Measurements from ENCODE around the gene OR2H1. TPM values are rescaled to one million over a fixed set of nuclear protein-coding genes. Genes with fewer than 3 reads are reported as not detected.
"Not testable (repeated sequence)": the region's sequence is repeated elsewhere in the genome, so short reads cannot be mapped to it uniquely, and the experiment has no call there.

OR2H1 gene
- total RNA-seq, 1 donor from 2014 or later: not detected

DNA sequence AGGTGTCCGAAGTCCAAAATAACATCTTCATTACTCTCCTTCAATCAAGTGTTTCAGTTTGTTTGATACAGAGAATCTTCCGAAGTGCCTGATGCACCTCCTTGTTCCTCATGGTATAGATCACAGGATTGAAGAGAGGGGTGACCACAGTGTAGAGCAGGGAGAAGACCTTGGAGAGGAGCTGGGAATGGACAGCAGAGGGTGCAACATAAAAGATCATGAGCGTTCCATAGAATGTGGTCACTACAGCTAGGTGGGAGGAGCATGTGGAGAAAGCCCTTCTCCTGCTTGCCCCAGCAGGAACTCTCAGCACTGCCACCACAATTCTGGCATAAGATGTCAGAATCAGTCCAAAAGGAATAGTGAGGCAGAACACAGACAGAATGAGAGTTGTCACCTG is 30.3 kb upstream of the OR2H1 start:
- Histone ChIP-seq H3K4me3 (ENCODE audit: low read depth, low read length) (no peak overlapping the region), H3K27me3 (ENCODE audit: control insufficient read depth, insufficient read depth, low read length) (no peaks in the 10 kb centered on the region), H3K36me3 (ENCODE audit: control insufficient read depth, insufficient read depth, low read length) (no peaks in the 10 kb centered on the region)
- TF ChIP-seq, protein P1, sequence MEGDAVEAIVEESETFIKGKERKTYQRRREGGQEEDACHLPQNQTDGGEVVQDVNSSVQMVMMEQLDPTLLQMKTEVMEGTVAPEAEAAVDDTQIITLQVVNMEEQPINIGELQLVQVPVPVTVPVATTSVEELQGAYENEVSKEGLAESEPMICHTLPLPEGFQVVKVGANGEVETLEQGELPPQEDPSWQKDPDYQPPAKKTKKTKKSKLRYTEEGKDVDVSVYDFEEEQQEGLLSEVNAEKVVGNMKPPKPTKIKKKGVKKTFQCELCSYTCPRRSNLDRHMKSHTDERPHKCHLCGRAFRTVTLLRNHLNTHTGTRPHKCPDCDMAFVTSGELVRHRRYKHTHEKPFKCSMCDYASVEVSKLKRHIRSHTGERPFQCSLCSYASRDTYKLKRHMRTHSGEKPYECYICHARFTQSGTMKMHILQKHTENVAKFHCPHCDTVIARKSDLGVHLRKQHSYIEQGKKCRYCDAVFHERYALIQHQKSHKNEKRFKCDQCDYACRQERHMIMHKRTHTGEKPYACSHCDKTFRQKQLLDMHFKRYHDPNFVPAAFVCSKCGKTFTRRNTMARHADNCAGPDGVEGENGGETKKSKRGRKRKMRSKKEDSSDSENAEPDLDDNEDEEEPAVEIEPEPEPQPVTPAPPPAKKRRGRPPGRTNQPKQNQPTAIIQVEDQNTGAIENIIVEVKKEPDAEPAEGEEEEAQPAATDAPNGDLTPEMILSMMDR (IDR thresholded peaks at IDR 0.05; ENCODE audit: insufficient read depth, low read length, poor library complexity, severe bottlenecking): no peak
- DNase-seq (ENCODE audit: low read depth): no peak

DNA sequence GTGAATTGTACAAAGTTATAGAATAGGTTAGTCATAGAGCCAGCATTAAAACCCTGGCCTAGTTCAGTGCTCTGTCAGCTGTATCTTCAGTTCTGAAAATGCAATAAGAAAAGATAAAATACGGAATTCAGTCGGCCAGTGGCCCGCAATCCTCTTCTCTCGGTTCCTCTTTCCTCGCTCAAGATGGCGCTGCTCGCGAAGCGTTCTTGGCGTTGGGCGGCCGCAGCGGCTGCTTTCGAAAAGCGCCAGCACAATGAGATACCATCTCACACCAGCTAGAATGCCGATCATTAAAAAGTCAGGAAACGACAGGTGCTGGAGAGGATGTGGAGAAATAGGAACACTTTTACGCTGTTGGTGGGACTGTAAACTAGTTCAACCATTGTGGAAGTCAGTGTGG is 20.2 kb upstream of the OR2H1 start:
- H3K36me3 ChIP-seq (ENCODE audit: control insufficient read depth, insufficient read depth, low read length); H3K27me3 ChIP-seq (ENCODE audit: control insufficient read depth, insufficient read depth, low read length); DNase-seq (ENCODE audit: low read depth); H3K4me3 ChIP-seq (ENCODE audit: low read depth, low read length): not testable (repeated sequence)

DNA sequence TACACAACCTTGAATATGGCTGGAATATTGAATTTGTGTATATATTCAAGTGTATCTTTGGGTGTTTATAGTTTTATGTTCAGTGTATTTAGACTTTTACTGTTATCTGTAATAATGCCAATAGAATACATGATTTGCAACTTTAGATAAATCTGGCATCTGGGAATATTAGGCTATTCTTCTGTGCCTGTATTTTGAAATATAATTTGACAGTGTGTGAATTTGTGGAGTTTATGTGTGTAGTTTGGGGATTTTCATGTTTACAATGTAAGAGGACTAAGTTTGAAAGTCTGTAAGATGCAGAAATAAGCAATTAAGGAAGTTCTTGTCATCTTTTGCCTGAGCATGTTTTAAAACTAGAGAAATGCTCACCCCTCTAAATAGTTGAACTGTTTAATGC is 17.9 kb upstream of the OR2H1 start, which contains the start of gene OR10C1:
Gene OR10C1, plus strand, starts transcription at position 301 of the 400 bp plus-strand sequence. CDS start 710 bp downstream, outside the sequence.
- Histone ChIP-seq H3K36me3 (ENCODE audit: control insufficient read depth, insufficient read depth, low read length) (no peaks in the 10 kb centered on the region), H3K27me3 (ENCODE audit: control insufficient read depth, insufficient read depth, low read length) (no peaks in the 10 kb centered on the region), H3K4me3 (ENCODE audit: low read depth, low read length) (no peak within 1 kb of the TSS)
- DNase-seq (ENCODE audit: low read depth): no peak
- TF ChIP-seq, protein P1 (IDR thresholded peaks at IDR 0.05; ENCODE audit: insufficient read depth, low read length, poor library complexity, severe bottlenecking): no peak

- no peak for DNase-seq (ENCODE audit: low read depth)
- no peak overlapping the region for H3K4me3 ChIP-seq (ENCODE audit: low read depth, low read length)
- no peaks in the 10 kb centered on the region for H3K27me3 ChIP-seq (ENCODE audit: control insufficient read depth, insufficient read depth, low read length)
- TF ChIP-seq, protein P1 (IDR thresholded peaks at IDR 0.05; ENCODE audit: insufficient read depth, low read length, poor library complexity, severe bottlenecking): no peak
- H3K36me3 ChIP-seq (ENCODE audit: control insufficient read depth, insufficient read depth, low read length): no peaks in the 10 kb centered on the region
These were observed 14.2 kb upstream of the OR2H1 start for GRCh38 chr6:29442719-29443118.

- not testable (repeated sequence) for H3K27me3 ChIP-seq (ENCODE audit: control insufficient read depth, insufficient read depth, low read length); H3K36me3 ChIP-seq (ENCODE audit: control insufficient read depth, insufficient read depth, low read length); H3K4me3 ChIP-seq (ENCODE audit: low read depth, low read length); DNase-seq (ENCODE audit: low read depth)
These were observed 12.9 kb upstream of the OR2H1 start for GRCh38 chr6:29444031-29444430.

DNA sequence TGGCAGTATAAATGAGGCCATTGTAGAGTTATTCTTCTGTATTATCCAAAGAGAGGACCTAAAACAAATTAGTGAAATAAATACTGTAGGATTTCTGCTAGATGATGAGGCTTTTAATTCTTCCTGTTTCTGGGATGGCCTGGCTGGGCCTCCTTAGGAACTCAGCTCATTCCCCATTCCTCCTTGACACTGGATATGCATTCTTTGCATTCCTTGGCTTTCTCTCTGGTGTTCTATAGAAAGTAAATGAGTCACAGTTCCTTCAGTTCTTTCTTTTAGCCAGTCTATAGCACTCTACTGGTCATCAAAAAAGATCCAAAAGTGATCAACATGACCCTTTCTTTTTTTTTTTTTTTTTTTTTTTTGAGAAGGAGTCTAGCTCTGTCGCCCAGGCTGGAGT is 9.3 kb upstream of the OR2H1 start:
- TF ChIP-seq, protein P1 (IDR thresholded peaks at IDR 0.05; ENCODE audit: insufficient read depth, low read length, poor library complexity, severe bottlenecking): no peak
- no peak overlapping the region for H3K4me3 ChIP-seq (ENCODE audit: low read depth, low read length)
- no peaks in the 10 kb centered on the region for H3K36me3 ChIP-seq (ENCODE audit: control insufficient read depth, insufficient read depth, low read length)
- no peaks in the 10 kb centered on the region for H3K27me3 ChIP-seq (ENCODE audit: control insufficient read depth, insufficient read depth, low read length)
- no peak for DNase-seq (ENCODE audit: low read depth)

DNA sequence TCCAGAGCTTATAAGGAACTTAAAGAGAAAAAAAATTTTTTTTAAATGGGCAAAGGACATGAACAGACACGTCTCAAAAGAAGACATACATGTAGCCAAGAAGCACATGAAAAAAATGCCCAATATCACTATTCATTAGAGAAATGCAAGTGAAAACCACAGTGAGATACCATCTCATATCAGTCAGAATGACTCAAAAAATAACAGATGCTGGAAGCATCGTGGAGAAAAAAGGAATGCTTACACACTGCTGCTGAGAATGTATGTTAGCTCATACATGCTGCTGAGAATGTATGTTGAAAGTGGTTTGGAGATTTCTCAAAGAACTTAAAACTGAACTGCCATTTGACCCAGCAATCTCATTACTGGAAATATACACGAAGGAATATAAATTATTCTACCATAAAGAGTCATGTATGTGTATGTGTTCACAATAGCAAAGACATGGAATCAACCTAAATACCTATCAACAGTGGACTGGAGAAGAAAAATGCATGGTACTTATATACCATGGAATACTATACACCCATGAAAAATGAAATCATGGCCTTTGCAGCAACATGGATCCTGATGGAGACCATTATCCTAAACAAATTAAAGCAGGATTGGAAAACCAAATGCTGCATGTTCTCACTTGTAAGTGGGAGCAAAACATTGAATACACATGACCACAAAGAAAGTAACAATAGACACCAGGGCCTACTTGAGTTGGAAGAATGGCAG is 5.3 kb upstream of the OR2H1 start:
- H3K4me3 ChIP-seq (ENCODE audit: low read depth, low read length): no peak overlapping the region
- H3K36me3 ChIP-seq (ENCODE audit: control insufficient read depth, insufficient read depth, low read length): no peaks in the 10 kb centered on the region
- TF ChIP-seq, protein P1 (IDR thresholded peaks at IDR 0.05; ENCODE audit: insufficient read depth, low read length, poor library complexity, severe bottlenecking): no peak
- no peak for DNase-seq (ENCODE audit: low read depth)
- no peaks in the 10 kb centered on the region for H3K27me3 ChIP-seq (ENCODE audit: control insufficient read depth, insufficient read depth, low read length)

Measured in kidney epithelial cell (primary cell).